Amniotic stem cell (primary cell): ENCODE data around the gene PRSS57.
"Not testable (repeated sequence)": the region's sequence is repeated elsewhere in the genome, so short reads cannot be mapped to it uniquely, and the experiment has no call there.

Experiments used
- DNase-seq: peaks from one replicate; lab custom pipeline; 2025; lab: John Stamatoyannopoulos, UW

The PRSS57 gene

GRCh38 chr19:723247-723646, 28.0 kb upstream of the PRSS57 start:
- no peak for DNase-seq

- no peak for DNase-seq
Measured at GRCh38 chr19:722553-723101, 27.4 kb upstream of the PRSS57 start.

- DNase-seq: no peak
Measured at GRCh38 chr19:720345-721160, 25.3 kb upstream of the PRSS57 start.

- no peak for DNase-seq
Measured at GRCh38 chr19:719636-720344, 24.5 kb upstream of the PRSS57 start.

GRCh38 chr19:718991-719512, 23.8 kb upstream of the PRSS57 start:
- DNase-seq: no peak

GRCh38 chr19:718251-718951, 23.1 kb upstream of the PRSS57 start:
- no peak for DNase-seq

GRCh38 chr19:715347-715746, 20.1 kb upstream of the PRSS57 start:
- no peak for DNase-seq

GRCh38 chr19:711254-711653, 16.0 kb upstream of the PRSS57 start:
- DNase-seq: no peak

GRCh38 chr19:710767-711166, 15.5 kb upstream of the PRSS57 start:
- DNase-seq: no peak

- no peak for DNase-seq
Measured at GRCh38 chr19:709965-710571, 14.8 kb upstream of the PRSS57 start.

- no peak for DNase-seq
Measured at GRCh38 chr19:709196-709964, 14.1 kb upstream of the PRSS57 start.

- DNase-seq: no peak
Measured at GRCh38 chr19:708154-709143, 13.2 kb upstream of the PRSS57 start, which contains the start of gene PALM. TSS of gene PALM (plus strand) at chr19:708935. CDS start at chr19:709147, 212 bp downstream.

GRCh38 chr19:704447-704741, 9.1 kb upstream of the PRSS57 start:
- DNase-seq: no peak

- no peak for DNase-seq
Measured at GRCh38 chr19:703651-704446, 8.6 kb upstream of the PRSS57 start.

GRCh38 chr19:703329-703650, 8.0 kb upstream of the PRSS57 start:
- no peak for DNase-seq

GRCh38 chr19:702847-703246, 7.6 kb upstream of the PRSS57 start:
- not testable (repeated sequence) for DNase-seq

- not testable (repeated sequence) for DNase-seq
Measured at GRCh38 chr19:699885-700284, 4.6 kb upstream of the PRSS57 start.

- DNase-seq: not testable (repeated sequence)
Measured at GRCh38 chr19:698529-698928, 3.3 kb upstream of the PRSS57 start.
